ENCODE data around the gene MDP1. TPM values are rescaled to one million over a fixed set of nuclear protein-coding genes. Genes with fewer than 3 reads are reported as not detected.
"Not testable (repeated sequence)": the region's sequence is repeated elsewhere in the genome, so short reads cannot be mapped to it uniquely, and the experiment has no call there.

The MDP1 gene
- total RNA-seq, 1 donor = 23.2 TPM

DNA sequence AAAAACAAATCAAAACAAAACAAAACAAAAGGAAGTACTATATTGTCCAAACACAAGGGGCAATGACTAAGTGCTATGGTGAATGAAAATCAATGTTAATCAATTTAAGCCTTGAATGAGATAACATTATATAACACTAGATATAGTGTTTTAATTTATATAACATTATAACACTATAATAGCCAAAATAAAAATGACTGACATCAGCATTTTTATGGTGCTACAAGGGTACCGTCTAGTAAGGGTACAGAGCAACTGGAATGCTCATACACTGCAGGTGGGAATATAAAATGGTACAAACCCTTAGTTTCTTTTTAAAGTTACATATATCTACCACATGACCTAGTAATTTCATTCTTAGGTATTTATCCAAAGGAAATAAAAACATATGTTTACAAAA, 10.6 kb upstream of the MDP1 start:
- DNase-seq (ENCODE audit: low read depth) = no peak
- TF ChIP-seq, protein P1, sequence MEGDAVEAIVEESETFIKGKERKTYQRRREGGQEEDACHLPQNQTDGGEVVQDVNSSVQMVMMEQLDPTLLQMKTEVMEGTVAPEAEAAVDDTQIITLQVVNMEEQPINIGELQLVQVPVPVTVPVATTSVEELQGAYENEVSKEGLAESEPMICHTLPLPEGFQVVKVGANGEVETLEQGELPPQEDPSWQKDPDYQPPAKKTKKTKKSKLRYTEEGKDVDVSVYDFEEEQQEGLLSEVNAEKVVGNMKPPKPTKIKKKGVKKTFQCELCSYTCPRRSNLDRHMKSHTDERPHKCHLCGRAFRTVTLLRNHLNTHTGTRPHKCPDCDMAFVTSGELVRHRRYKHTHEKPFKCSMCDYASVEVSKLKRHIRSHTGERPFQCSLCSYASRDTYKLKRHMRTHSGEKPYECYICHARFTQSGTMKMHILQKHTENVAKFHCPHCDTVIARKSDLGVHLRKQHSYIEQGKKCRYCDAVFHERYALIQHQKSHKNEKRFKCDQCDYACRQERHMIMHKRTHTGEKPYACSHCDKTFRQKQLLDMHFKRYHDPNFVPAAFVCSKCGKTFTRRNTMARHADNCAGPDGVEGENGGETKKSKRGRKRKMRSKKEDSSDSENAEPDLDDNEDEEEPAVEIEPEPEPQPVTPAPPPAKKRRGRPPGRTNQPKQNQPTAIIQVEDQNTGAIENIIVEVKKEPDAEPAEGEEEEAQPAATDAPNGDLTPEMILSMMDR (IDR thresholded peaks at IDR 0.05; ENCODE audit: insufficient read depth, low read length) = no peak
- no peak overlapping the region for H3K4me3 ChIP-seq (ENCODE audit: low read depth, low read length)

DNA sequence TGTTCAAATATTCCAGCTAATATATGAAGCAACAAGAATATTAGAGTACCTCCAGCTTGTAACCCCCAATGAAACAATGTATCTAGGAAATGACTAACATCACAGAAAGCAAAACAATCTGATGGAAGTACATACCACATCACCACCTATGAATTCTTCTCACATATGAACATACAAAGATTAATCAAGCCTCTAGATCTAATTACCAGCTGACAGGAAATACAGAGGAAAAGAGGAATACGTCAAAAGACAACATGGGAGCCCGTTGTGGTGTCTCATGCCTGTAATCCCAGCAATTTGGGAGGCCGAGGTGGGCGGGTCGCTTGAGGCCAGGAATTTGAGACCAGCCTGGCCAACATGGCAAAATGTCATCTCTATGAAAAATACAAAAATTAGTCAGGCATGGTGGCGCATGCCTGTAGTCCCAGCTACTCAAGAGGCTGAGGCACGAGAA, 8.8 kb upstream of the MDP1 start:
- H3K4me3 ChIP-seq (ENCODE audit: low read depth, low read length) = no peak overlapping the region
- peak; percentile 76 for DNase-seq (ENCODE audit: low read depth)
- TF ChIP-seq, protein P1 (IDR thresholded peaks at IDR 0.05; ENCODE audit: insufficient read depth, low read length) = no peak

DNA sequence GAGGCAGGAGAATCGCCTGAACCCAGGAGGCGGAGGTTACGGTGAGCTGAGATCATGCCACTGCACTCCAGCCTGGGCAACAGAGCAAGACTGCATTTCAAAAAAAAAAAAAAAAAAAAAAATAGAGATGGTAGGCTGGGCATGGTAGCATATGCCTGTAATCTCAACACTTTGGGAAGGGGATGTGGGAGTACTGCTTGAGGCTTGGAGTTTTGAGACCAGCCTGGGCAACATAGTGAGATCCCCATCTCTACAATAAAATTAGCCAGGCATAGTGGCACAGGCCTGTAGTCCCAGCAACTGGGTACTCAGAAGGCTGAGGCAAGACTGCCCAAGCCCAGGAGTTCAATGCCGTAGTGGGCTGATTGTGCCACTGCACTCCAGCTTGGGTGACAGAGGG, 7.1 kb upstream of the MDP1 start:
- not testable (repeated sequence) for H3K4me3 ChIP-seq (ENCODE audit: low read depth, low read length); DNase-seq (ENCODE audit: low read depth)

DNA sequence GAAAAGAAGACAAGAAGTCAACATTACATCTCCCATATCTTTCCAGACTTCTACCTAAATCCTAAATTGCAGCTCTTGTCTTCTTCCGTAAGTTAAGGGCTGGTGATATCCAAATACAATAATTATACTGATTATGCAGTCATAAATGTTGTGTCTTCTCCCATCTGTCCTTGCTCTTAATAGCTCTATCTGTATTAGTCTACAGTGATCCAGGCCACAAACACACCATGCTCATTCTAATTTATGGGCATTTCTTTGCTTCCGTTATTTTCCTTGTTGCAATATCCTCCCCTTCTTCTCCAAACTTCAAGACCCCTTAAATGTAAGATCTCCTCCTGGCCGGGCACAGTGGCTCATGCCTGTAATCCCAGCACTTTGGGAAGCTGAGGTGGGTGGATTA, 3.7 kb upstream of the MDP1 start:
- H3K4me3 ChIP-seq (ENCODE audit: low read depth, low read length) = no peak overlapping the region
- no peak for DNase-seq (ENCODE audit: low read depth)
- TF ChIP-seq, protein P1 (IDR thresholded peaks at IDR 0.05; ENCODE audit: insufficient read depth, low read length) = no peak

- TF ChIP-seq, protein P1 (IDR thresholded peaks at IDR 0.05; ENCODE audit: insufficient read depth, low read length) = no peak
- no peak for DNase-seq (ENCODE audit: low read depth)
- no peak overlapping the region for H3K4me3 ChIP-seq (ENCODE audit: low read depth, low read length)
Observed at GRCh38 chr14:24219080-24219479, 3.2 kb upstream of the MDP1 start.

DNA sequence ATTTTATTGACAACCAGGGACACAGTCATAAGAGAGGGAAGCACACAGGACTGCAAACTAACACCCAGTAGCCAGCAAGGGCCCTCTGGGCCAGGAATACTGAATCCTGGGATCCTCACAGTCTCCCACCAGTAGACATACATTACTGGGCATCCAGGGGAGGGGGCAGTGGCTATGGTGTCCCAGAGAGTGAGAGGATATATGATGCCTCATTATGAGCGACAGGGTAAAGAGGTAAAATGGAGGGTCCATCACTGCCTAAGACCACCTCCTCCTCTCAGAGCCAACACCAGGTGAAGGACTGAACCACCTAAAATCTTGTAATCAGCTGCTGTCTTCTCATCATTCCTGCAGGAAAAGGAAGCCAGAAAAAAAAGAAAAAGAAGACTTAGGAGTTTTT, 1.0 kb upstream of the MDP1 start:
- not testable (repeated sequence) for H3K4me3 ChIP-seq (ENCODE audit: low read depth, low read length); DNase-seq (ENCODE audit: low read depth)

GRCh38 chr14:24216345-24216699, 456 bp upstream of the MDP1 start:
- H3K4me3 ChIP-seq (ENCODE audit: low read depth, low read length) = peak overlapping the region; percentile 88
- no peak for DNase-seq (ENCODE audit: low read depth)
- TF ChIP-seq, protein P1 (IDR thresholded peaks at IDR 0.05; ENCODE audit: insufficient read depth, low read length) = no peak

GRCh38 chr14:24213866-24214662, 1.8 kb downstream of the MDP1 start:
- no peak for DNase-seq (ENCODE audit: low read depth)
- TF ChIP-seq, protein P1 (IDR thresholded peaks at IDR 0.05; ENCODE audit: insufficient read depth, low read length) = no peak
- peak overlapping the region; percentile 71 for H3K4me3 ChIP-seq (ENCODE audit: low read depth, low read length)
